HG03103 (cell line): ENCODE results near the gene MAP4K4.
"Not testable (repeated sequence)": the region's sequence is repeated elsewhere in the genome, so short reads cannot be mapped to it uniquely, and the experiment has no call there.

Source experiments
- ATAC-seq: cut with Tn5 transposase; IDR thresholded peaks from one replicate; pipeline ENCODE4 v1.9.1; 2021; ENCODE audit warnings: low read depth; ENCODE audit not compliant: unreplicated experiment

Gene MAP4K4

GRCh38 chr2:101738649-101739048, 41.1 kb downstream of the MAP4K4 start:
- ATAC-seq, result no peak

- ATAC-seq, result no peak
Observed at GRCh38 chr2:101740555-101740964, 43.1 kb downstream of the MAP4K4 start.

DNA sequence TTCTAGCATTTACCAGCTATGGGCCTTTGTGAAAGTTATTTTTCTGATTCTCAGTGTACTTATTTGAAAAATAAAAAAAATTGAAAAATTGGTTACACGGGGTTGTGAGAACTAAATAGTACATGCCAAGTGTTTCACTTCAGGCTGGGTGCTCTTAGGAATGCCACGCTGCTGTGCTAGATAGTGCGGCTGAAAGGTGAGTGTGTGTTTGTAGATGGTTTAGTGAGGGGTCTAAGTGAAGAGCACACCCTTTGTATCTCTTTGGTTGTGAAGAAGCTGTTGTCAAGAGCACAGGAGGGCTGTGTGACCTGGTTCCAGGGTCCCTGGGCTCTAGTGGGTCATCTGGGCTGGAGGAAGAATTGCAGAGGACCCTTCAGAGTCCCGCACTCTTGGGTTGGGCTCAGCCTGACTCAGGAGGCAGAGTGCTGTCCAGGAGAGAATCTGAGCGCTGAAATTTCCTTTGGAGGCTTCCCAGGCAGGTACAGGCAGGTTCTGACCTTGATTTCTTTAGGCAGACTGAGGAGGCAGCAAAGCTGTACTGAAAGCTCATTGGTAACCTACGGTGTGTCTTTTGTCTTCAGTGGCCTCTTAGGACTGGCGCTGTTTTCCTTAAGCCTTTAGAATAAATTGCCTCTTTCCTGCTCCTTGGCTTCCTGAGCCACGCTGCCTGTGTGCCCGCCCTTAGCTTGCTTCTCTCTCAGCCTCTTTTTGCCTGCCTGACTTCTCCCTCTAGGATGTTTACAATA, 44.4 kb downstream of the MAP4K4 start:
- no peak for ATAC-seq

DNA sequence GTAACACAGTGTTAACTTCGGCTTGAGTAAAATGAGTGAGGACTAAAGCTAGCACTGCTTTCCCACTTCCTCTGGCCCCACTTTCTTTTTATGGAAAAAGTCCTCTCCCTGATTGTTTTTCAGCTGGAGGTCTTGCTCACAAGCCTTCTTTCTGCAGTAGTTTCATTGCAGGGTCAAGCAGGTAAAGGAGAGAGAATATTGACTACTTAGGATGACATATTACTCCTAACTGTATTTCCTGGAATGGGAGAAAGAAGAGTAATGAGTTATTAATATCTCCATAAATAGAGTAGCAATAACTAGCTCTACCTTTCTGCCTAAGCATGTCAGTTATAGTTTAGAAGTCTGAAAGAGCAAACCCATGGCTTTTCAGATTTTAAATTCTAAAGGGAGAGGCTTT, 45.0 kb downstream of the MAP4K4 start:
- ATAC-seq, result no peak

- no peak for ATAC-seq
Observed at GRCh38 chr2:101743288-101743687, 45.8 kb downstream of the MAP4K4 start.

GRCh38 chr2:101744832-101745231, 47.3 kb downstream of the MAP4K4 start:
- ATAC-seq, result no peak

DNA sequence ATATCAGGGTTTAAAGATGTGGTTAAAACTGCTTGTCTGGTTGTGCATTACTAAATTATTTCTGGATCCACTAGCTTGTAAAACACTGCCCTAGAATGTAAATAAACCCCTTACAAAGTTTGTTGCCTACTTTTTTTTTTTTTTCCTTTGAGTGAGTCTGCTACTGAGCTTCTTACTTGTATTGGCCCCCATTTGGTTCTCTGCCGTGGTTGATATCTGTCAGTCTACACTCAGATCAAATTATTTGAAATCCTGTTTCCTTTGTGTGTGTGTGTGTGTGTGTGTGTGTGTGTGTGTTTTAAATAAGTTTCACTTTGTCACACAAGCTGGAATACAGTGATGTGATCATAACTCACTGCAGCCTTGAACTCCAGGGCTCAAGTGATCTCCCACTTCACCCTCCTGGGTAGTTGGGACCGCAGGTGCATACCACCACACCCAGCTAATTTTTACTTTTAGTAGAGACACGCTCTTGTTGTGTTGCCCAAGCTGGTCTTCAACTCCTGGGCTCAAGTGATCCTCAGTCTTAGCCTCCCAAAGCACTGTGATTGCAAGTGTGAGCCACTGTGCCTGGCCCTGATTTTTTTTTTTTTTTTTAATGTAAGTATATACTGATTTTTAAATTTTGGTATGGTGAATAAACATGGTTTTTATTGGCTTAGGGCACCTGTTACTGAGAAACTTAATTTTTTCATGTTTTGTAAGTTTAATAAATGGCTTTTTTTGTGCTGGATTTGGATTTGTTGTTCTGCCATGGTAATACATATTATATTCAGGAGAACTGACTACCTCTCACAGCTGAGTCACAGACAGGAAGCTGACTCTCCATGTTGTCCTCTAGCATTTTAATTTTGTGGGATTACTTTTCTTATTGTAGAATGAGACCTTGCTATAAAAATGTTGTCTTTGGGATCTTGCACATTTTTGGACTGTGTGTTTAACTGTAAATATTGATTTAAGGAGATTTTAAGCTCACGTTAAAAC, 48.5 kb downstream of the MAP4K4 start:
- ATAC-seq, result no peak

GRCh38 chr2:101748000-101748399, 50.5 kb downstream of the MAP4K4 start:
- ATAC-seq, result no peak

- not testable (repeated sequence) for ATAC-seq
Observed at GRCh38 chr2:101748462-101748861, 51.0 kb downstream of the MAP4K4 start.

DNA sequence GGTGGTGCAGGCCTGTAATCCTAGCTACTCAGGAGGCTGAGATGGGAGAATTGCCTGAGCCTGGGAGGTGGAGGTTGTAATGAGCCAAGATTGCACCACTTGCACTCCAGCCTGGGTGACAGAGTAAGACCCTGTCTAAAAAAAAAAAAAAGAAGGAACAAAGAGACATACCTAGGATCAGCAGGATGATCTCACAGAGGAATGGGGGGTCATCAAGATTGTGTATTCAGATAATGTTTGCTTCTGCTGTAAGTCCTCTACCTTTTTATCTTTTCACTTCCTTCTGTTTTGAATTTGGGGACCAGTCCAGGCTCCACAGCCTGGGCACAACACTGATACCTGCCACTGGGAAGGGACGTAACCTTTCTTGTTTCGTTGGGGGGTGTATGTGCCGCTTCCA, 53.2 kb downstream of the MAP4K4 start:
- no peak for ATAC-seq

DNA sequence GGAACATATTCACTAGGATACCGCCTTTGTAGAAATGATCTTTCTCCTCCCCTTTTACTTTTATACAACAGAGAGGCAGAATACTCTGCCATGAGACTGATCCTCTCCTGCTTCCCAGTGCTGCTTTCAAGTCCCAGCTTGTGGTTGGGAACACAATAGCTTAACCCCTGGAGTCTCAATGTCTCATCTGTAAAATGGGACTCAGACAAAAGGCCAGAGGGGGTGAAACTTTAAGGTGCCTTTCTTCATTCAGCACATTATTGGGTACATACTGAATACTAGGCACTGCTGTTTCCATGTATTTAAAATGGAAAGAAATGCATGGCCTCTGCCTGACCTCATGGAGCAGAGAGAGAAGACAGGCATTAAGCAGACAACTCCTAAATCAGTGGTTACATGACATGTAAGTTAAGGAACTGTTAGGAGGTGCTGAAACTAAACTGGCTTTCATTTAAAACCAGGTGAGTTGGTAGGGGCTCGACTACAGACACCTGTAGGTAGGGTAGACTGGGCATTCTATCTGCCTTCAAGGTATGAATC, 53.8 kb downstream of the MAP4K4 start:
- ATAC-seq, result no peak

- ATAC-seq, result peak; percentile 77
Observed at GRCh38 chr2:101751875-101752619, 54.5 kb downstream of the MAP4K4 start.

- no peak for ATAC-seq
Observed at GRCh38 chr2:101752716-101753616, 55.5 kb downstream of the MAP4K4 start.

GRCh38 chr2:101753720-101754490, 56.4 kb downstream of the MAP4K4 start:
- no peak for ATAC-seq

DNA sequence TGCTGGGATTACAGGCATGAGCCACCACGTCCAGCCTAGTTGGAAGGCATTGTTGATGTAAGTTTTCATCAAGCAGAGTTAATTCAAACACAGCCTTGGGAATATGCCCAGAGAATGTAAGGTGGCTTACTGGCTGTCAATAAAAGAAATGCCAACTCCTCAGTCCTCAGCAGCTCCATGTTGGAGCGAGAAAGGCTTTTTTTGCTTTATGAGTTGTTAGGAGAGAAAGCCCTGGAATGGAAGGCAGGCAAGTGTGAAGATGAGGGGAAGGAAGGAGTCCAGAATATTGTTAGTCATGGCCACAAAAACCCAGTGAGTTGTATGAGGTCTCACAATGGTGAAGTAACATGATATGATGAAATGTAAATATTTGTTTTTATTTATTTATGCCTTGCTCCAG, 57.1 kb downstream of the MAP4K4 start:
- no peak for ATAC-seq

GRCh38 chr2:101756266-101756665, 58.8 kb downstream of the MAP4K4 start:
- no peak for ATAC-seq

DNA sequence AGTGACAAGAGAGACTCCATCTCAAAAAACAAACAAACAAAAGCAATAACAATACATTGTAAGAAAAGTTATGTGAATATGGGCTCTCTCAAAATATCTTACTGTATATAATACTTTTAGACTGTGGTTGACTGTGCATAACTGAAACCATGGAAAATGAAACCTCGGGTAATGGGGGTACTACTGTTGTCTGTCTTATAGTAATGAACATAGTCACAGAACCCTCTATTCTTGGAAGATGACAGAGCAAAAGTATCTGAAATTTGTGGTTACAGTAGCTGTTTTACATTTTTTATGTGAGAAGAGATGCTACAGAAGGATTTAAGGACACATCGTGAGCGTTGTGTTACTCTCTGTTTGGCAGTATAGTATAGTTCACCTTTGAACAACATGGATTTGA, 60.5 kb downstream of the MAP4K4 start:
- no peak for ATAC-seq

GRCh38 chr2:101759162-101759561, 61.7 kb downstream of the MAP4K4 start:
- ATAC-seq, result no peak
